HepG2 (cell line): ENCODE measurements around the gene LHX3. TPM values are rescaled to one million over a fixed set of nuclear protein-coding genes. Genes with fewer than 3 reads are reported as not detected.

Experiments used
- ATAC-seq: fragments of 200-7000 bp; cut with Tn5 transposase; 3 replicates; pipeline ENCODE4 v1.9.1; 2020; ENCODE audit warnings: mild to moderate bottlenecking, moderate library complexity
- BruUV-seq: library from RNA; stranded (reverse); fragments of 400-500 nt; replicated peaks from 2 replicates; lab custom pipeline; 2021; lab: Mats Ljungman, UMichigan
- CTCF ChIA-PET: fragments of 300-600 bp; formaldehyde crosslinking; extraction: SDS; loops from one replicate; lab custom pipeline; 2021; ENCODE audit warnings: low total read pairs, inconsistent platforms, low intra/inter-chr PET ratio; lab: Yijun Ruan, JAX
- POLR2A ChIA-PET: fragments of 350-600 bp; sonication (Branson Sonifier 250); formaldehyde crosslinking; loops from one replicate; lab custom pipeline; 2020; ENCODE audit warnings: antibody characterized with exemption, inconsistent platforms; lab: Yijun Ruan, JAX
- DNase-seq: peaks from one replicate; pipeline ENCODE4 v3.0.0-alpha.2; 2015; ENCODE audit warnings: low spot score
- FAIRE-seq: peaks from 3 replicates; lab custom pipeline; 2011; peaks lifted over from hg19 to GRCh38; lab: Jason Lieb, UNC
- H2AFZ ChIP-seq: one replicate; pipeline ENCODE4 v1.6.1; 2011; ENCODE audit warnings: low read length, inconsistent platforms
- H3K27ac ChIP-seq: fragments of 300-600 bp; 3 replicates; pipeline ENCODE4 v1.8.0; 2011; ENCODE audit warnings: mixed run types, mild to moderate bottlenecking, mixed read lengths, low read length, inconsistent platforms; ENCODE audit not compliant: insufficient read depth; ENCODE audit errors: extremely low read length
- H3K27me3 ChIP-seq, 2 experiments: fragments of 200-600 bp in 1 of 2; 2 replicates in 1 of 2; 3 replicates in 1 of 2; pipeline versions ENCODE4 v1.6.0 to v1.8.0; 2011; ENCODE audit warnings: low read length in 2 of 2, mild to moderate bottlenecking in 2 of 2, moderate library complexity in 2 of 2, inconsistent platforms in 1 of 2; ENCODE audit not compliant: insufficient read depth in 2 of 2, control insufficient read depth in 1 of 2
- H3K36me3 ChIP-seq, 2 experiments: fragments of 200-600 bp in 1 of 2; replicated peaks in 1 of 2; 2 replicates in 1 of 2; 3 replicates in 1 of 2; pipeline versions ENCODE4 v1.5.1 to v1.8.0; 2011; ENCODE audit warnings: low read length in 2 of 2, inconsistent platforms in 1 of 2; ENCODE audit not compliant: insufficient read depth in 2 of 2, control insufficient read depth in 1 of 2
- H3K4me1 ChIP-seq: 2 replicates; pipeline ENCODE4 v1.5.1; 2012; ENCODE audit warnings: low read length, inconsistent platforms; ENCODE audit not compliant: insufficient read depth
- H3K4me2 ChIP-seq: 2 replicates; pipeline ENCODE4 v1.6.0; 2011; ENCODE audit warnings: low read depth, low read length, inconsistent platforms
- H3K4me3 ChIP-seq, 3 experiments: fragments of 200-600 bp in 1 of 3; sonication (generic), shearing (Covaris generic) in 1 of 3; replicated peaks in 1 of 3; 2 replicates each; pipeline ENCODE4 v1.5.1; 2011 to 2016; ENCODE audit warnings: low read length in 3 of 3, inconsistent platforms in 2 of 3, low read depth in 2 of 3, mild to moderate bottlenecking in 2 of 3, control low read depth in 1 of 3, mixed read lengths in 1 of 3; ENCODE audit not compliant: insufficient read depth in 1 of 3
- H3K79me2 ChIP-seq: one replicate; pipeline ENCODE4 v1.6.1; 2011; ENCODE audit warnings: low read length, inconsistent platforms; ENCODE audit not compliant: insufficient read depth
- H3K9ac ChIP-seq: 2 replicates; pipeline ENCODE4 v1.6.0; 2011; ENCODE audit warnings: mild to moderate bottlenecking, low read depth, low read length, inconsistent platforms; ENCODE audit not compliant: insufficient read depth
- H3K9me3 ChIP-seq: 2 replicates; pipeline ENCODE4 v1.5.1; 2012; ENCODE audit warnings: mild to moderate bottlenecking, low read length
- H4K20me1 ChIP-seq: 2 replicates; pipeline ENCODE4 v1.6.0; 2011; ENCODE audit warnings: inconsistent platforms, mild to moderate bottlenecking, low read length, moderate library complexity; ENCODE audit not compliant: insufficient read depth
- AGO2 ChIP-seq: fragments of 200-400 bp; formaldehyde crosslinking; optimal IDR thresholded peaks from 2 replicates; pipeline ENCODE3; 2017; ENCODE audit warnings: mild to moderate bottlenecking, low read depth, low read length, moderate library complexity
- SNRNP70 ChIP-seq: fragments of 200-400 bp; formaldehyde crosslinking; IDR thresholded peaks from 2 replicates; pipeline ENCODE4 v1.6.1; 2017; ENCODE audit warnings: mild to moderate bottlenecking, low read depth, low read length, moderate library complexity
- SP4 ChIP-seq: sonication (generic); formaldehyde crosslinking; IDR thresholded peaks from 2 replicates; pipeline ENCODE4 v1.8.1; 2023; ENCODE audit warnings: mild to moderate bottlenecking, missing genetic modification reagents
- TEAD3 ChIP-seq: optimal IDR thresholded peaks from 2 replicates; pipeline ENCODE3; 2016; ENCODE audit warnings: borderline replicate concordance
- ZNF317 ChIP-seq: sonication (generic); formaldehyde crosslinking; IDR thresholded peaks from 2 replicates; pipeline ENCODE4 v1.5.0; 2020; ENCODE audit warnings: mild to moderate bottlenecking, missing genetic modification reagents
- ZNF546 ChIP-seq: sonication (generic); formaldehyde crosslinking; conservative IDR thresholded peaks from 2 replicates; pipeline ENCODE4 v1.8.1; 2023; ENCODE audit warnings: mild to moderate bottlenecking, missing genetic modification reagents
- ZNF775 ChIP-seq: sonication (generic); formaldehyde crosslinking; IDR thresholded peaks from 2 replicates; pipeline ENCODE4 v1.4.0; 2020; ENCODE audit warnings: missing genetic modification reagents, mild to moderate bottlenecking, moderate library complexity, borderline replicate concordance
- ZNF790 ChIP-seq: sonication (generic); formaldehyde crosslinking; IDR thresholded peaks from 2 replicates; pipeline ENCODE4 v1.8.0; 2022; ENCODE audit warnings: missing genetic modification reagents, mild to moderate bottlenecking, borderline replicate concordance
- ZNF841 ChIP-seq: sonication (generic); formaldehyde crosslinking; IDR thresholded peaks from 2 replicates; pipeline ENCODE4 v1.8.1; 2023; ENCODE audit warnings: missing genetic modification reagents, borderline replicate concordance
- ZSCAN21 ChIP-seq: sonication (generic); formaldehyde crosslinking; IDR thresholded peaks from 2 replicates; pipeline ENCODE4 v1.8.0; 2022; ENCODE audit warnings: mild to moderate bottlenecking, missing genetic modification reagents, moderate library complexity, borderline replicate concordance
- WGBS: methylation state at CpG from one replicate; pipeline ENCODE4 v1.1.6; 2017; ENCODE audit warnings: low lambda C conversion rate; 5-methylcytosine and 5-hydroxymethylcytosine counted together
- in situ Hi-C: cut with HindIII; loops from 2 replicates; pipeline ENCODE4 v1.10.0; 2017; ENCODE audit warnings: low pct_unique_long_range_greater_than_20kb; ENCODE audit not compliant: extremely low pct_ligation_motif_present
- intact Hi-C: fragments of 100-400 bp; cut with micrococcal nuclease; formaldehyde crosslinking; loops from one replicate; pipeline ENCODE4 v1.10.0; 2022; ENCODE audit not compliant: unreplicated experiment
- polyA plus RNA-seq, 8 experiments: library from polyadenylated mRNA; depleted of rRNA in 3 of 8; stranded (reverse) in 7 of 8; unstranded in 1 of 8; fragments of >200 nt; fragmentation: Illumina TruSeq in 4 of 8; extraction: Trizol in 4 of 8; gene quantifications; 2 replicates each; pipeline versions ENCODE4 v1.2.1 to v1.2.3, GENCODE V29; 2011 to 2016; ENCODE audit warnings: low read depth in 4 of 8, missing spikeins in 1 of 8, mixed read lengths in 1 of 8; ENCODE audit not compliant: insufficient read depth in 1 of 8
- total RNA-seq, 5 experiments: library from RNA; depleted of rRNA; stranded (reverse); fragments of >200 nt; fragmentation: Illumina TruSeq; extraction: Trizol; gene quantifications; 2 replicates each; pipeline ENCODE4 v1.2.3, GENCODE V29; 2016; ENCODE audit warnings: low read depth in 1 of 5
- TF ChIP-seq, protein P1 (sequence below): IDR thresholded peaks from 2 replicates; pipeline ENCODE4 v1.6.1; 2016; ENCODE audit warnings: missing genetic modification reagents, missing compliant biosample characterization
- TF ChIP-seq, protein P2 (sequence below): sonication (generic); formaldehyde crosslinking; IDR thresholded peaks from 2 replicates; pipeline ENCODE4 v1.8.0; 2022; ENCODE audit warnings: mild to moderate bottlenecking, missing genetic modification reagents, moderate library complexity

Gene LHX3
- total and polyA plus RNA-seq, 2 of the 13 experiments (the other 11 are each of a cell fraction or from before 2014, with no cell fraction given) = not detected

- no peak for TF ChIP-seq ZNF775
- no peak for TF ChIP-seq ZNF546 (CRISPR knock-in tag)
- no peak for TF ChIP-seq ZNF317 (CRISPR knock-in tag)
- TF ChIP-seq SP4 (CRISPR knock-in tag) = no peak
- TF ChIP-seq SNRNP70 = no peak
- TF ChIP-seq, all 625 proteins: peak for 0
Measured at GRCh38 chr9:136238342-136238732, 33.4 kb upstream of the LHX3 start (continued).

GRCh38 chr9:136237486-136238341, 32.8 kb upstream of the LHX3 start:
- ChIA-PET CTCF (no interaction called here), POLR2A (no interaction called here)
- Histone ChIP-seq H3K36me3 (peaks cover 22 to 51% of the 10 kb centered on the region in 2 experiments; a peak in 4 of 5 replicates), H4K20me1 (peaks cover 74% of the 10 kb centered on the region), H3K9ac (no peak overlapping the region), H3K79me2 (peaks cover 70% of the 10 kb centered on the region), H3K27ac (no peak overlapping the region), H3K27me3 (no peaks in the 10 kb centered on the region), H3K4me3 (no peak overlapping the region), H3K4me2 (no peak overlapping the region), H2AFZ (no peak overlapping the region), H3K9me3 (no peaks in the 10 kb centered on the region)
- no TSS peak for BruUV-seq
- in situ Hi-C loops = no loop called here
- DNase-seq = no peak
- intact Hi-C loops = no loop called here
- 95% methylated on average over 11 of the region's 32 CpGs for WGBS
- ATAC-seq = no peak
- FAIRE-seq = no peak
- TF ChIP-seq, protein P1, sequence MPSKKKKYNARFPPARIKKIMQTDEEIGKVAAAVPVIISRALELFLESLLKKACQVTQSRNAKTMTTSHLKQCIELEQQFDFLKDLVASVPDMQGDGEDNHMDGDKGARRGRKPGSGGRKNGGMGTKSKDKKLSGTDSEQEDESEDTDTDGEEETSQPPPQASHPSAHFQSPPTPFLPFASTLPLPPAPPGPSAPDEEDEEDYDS = no peak
- TF ChIP-seq ZNF841 (CRISPR knock-in tag) = no peak
- TF ChIP-seq, protein P2, sequence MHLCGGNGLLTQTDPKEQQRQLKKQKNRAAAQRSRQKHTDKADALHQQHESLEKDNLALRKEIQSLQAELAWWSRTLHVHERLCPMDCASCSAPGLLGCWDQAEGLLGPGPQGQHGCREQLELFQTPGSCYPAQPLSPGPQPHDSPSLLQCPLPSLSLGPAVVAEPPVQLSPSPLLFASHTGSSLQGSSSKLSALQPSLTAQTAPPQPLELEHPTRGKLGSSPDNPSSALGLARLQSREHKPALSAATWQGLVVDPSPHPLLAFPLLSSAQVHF = no peak
- TF ChIP-seq ZNF790 (CRISPR knock-in tag) = no peak
- peak; percentile 10 for TF ChIP-seq AGO2
- TF ChIP-seq TEAD3 = no peak
- TF ChIP-seq ZSCAN21 (CRISPR knock-in tag) = no peak
- TF ChIP-seq, all 625 proteins: peak for 1
- H3K4me1 ChIP-seq = peaks cover 37% of the 10 kb centered on the region
